GM23248 (cell line): ENCODE data around the gene ATXN7L1.

Source experiments
- EZH2 ChIP-seq: fragments of 200-600 bp; sonication (generic); IDR thresholded peaks from 2 replicates; pipeline ENCODE4 v1.6.1; 2018; ENCODE audit warnings: antibody characterized with exemption, mild to moderate bottlenecking; ENCODE audit not compliant: insufficient read depth, poor library complexity, severe bottlenecking
- EZH2phosphoT487 ChIP-seq: fragments of 200-600 bp; sonication (generic); IDR thresholded peaks from 2 replicates; pipeline ENCODE4 v1.6.1; 2018; ENCODE audit warnings: antibody characterized with exemption, moderate library complexity, mild to moderate bottlenecking, low read depth; ENCODE audit not compliant: insufficient read depth

- TF ChIP-seq EZH2phosphoT487 = no peak
- no peak for TF ChIP-seq EZH2
These were observed 77.4 kb downstream of the ATXN7L1 start for GRCh38 chr7:105799006-105799405.
